Lung microvascular endothelial cell (primary cell): ENCODE data around the gene RNF135. TPM values are rescaled to one million over a fixed set of nuclear protein-coding genes. Genes with fewer than 3 reads are reported as not detected.

ENCODE experiments used
- total RNA-seq: library from RNA; depleted of rRNA; stranded (reverse); fragments of >200 nt; gene quantifications from 2 replicates; pipeline ENCODE4 v1.2.1, GENCODE V29; 2014

The RNF135 gene
- total RNA-seq, 1 donor from 2014 or later, result 0.60 TPM

Other genes starting within 250 kb of the RNF135 start
- gene CRLF3, start 146.3 kb upstream of the RNF135 start, total RNA-seq, result 12.4 and 17.9 TPM in 2 replicates
- gene ATAD5, start 139.1 kb upstream of the RNF135 start, total RNA-seq, result 0.79 and 1.7 TPM in 2 replicates
- gene TEFM, start 64.8 kb upstream of the RNF135 start, total RNA-seq, result 4.6 and 7.1 TPM in 2 replicates
- gene ADAP2, start 49.1 kb upstream of the RNF135 start, total RNA-seq, result 0.20 and 0.87 TPM in 2 replicates
- 20.3 and 24.2 TPM in 2 replicates for gene NF1, start 123.9 kb downstream of the RNF135 start, total RNA-seq